Fibroblast of lung (primary cell): ENCODE results near the gene RFX8. TPM values are rescaled to one million over a fixed set of nuclear protein-coding genes. Genes with fewer than 3 reads are reported as not detected.
A peak's percentile ranks its signal among the peaks of the same experiment; 100 is the strongest.

Experiments used
- DNase-seq, 2 donors: peaks; one replicate each; pipeline versions ENCODE4 v3.0.0 to v3.0.0-alpha.2; 2010; ENCODE audit warnings: low read depth in 2 of 2
- H2AFZ ChIP-seq: 2 replicates; pipeline ENCODE4 v1.5.1; 2012; ENCODE audit warnings: low read length, control low read depth, inconsistent platforms
- H3K27ac ChIP-seq: 2 replicates; pipeline ENCODE4 v1.5.1; 2011; ENCODE audit warnings: low read length, control low read depth; ENCODE audit not compliant: insufficient read depth
- H3K27me3 ChIP-seq: 2 replicates; pipeline ENCODE4 v1.5.1; 2011; ENCODE audit warnings: mild to moderate bottlenecking, low read length; ENCODE audit not compliant: control insufficient read depth, insufficient read depth
- H3K36me3 ChIP-seq: 2 replicates; pipeline ENCODE4 v1.5.1; 2011; ENCODE audit warnings: low read length; ENCODE audit not compliant: control insufficient read depth, insufficient read depth
- H3K4me1 ChIP-seq: 2 replicates; pipeline ENCODE4 v1.5.1; 2011; ENCODE audit warnings: low read length; ENCODE audit not compliant: control insufficient read depth, insufficient read depth; ENCODE audit errors: extremely low read depth
- H3K4me2 ChIP-seq: 2 replicates; pipeline ENCODE4 v1.5.1; 2011; ENCODE audit warnings: low read length, control low read depth; ENCODE audit not compliant: insufficient read depth; ENCODE audit errors: extremely low read depth
- H3K4me3 ChIP-seq, 4 experiments: fragments of 200-600 bp in 1 of 4; sonication (generic) in 1 of 4; replicated peaks in 1 of 4; 2 replicates each; pipeline ENCODE4 v1.5.1; 2011 to 2016; ENCODE audit warnings: low read length in 4 of 4, low read depth in 3 of 4, mild to moderate bottlenecking in 3 of 4, control low read depth in 2 of 4, inconsistent platforms in 1 of 4, mixed read lengths in 1 of 4; ENCODE audit not compliant: insufficient read depth in 1 of 4; ENCODE audit errors: control extremely low read depth in 1 of 4
- H3K79me2 ChIP-seq: 2 replicates; pipeline ENCODE4 v1.5.1; 2012; ENCODE audit warnings: mild to moderate bottlenecking, low read length, inconsistent platforms; ENCODE audit not compliant: control insufficient read depth, insufficient read depth
- H3K9ac ChIP-seq: 2 replicates; pipeline ENCODE4 v1.5.1; 2011; ENCODE audit warnings: mild to moderate bottlenecking, low read length, control low read depth; ENCODE audit not compliant: insufficient read depth
- H3K9me3 ChIP-seq: 2 replicates; pipeline ENCODE4 v1.5.1; 2012; ENCODE audit warnings: low read depth, low read length; ENCODE audit not compliant: control insufficient read depth, insufficient read depth
- H4K20me1 ChIP-seq: 2 replicates; pipeline ENCODE4 v1.5.1; 2011; ENCODE audit warnings: low read length; ENCODE audit not compliant: control insufficient read depth, insufficient read depth; ENCODE audit errors: extremely low read depth
- CTCF ChIP-seq, 2 donors: IDR thresholded peaks in 1 of 2; conservative IDR thresholded peaks in 1 of 2; 1 replicate in 1 of 2; 2 replicates in 1 of 2; pipeline ENCODE4 v1.5.1; 2011 to 2012; ENCODE audit warnings: low read length in 2 of 2, control low read depth in 1 of 2, inconsistent platforms in 1 of 2, low read depth in 1 of 2, mild to moderate bottlenecking in 1 of 2
- EZH2 ChIP-seq: IDR thresholded peaks from 2 replicates; pipeline ENCODE4 v1.5.1; 2012; ENCODE audit warnings: low read length, control low read depth, mild to moderate bottlenecking; ENCODE audit errors: missing control alignments
- polyA plus RNA-seq, 2 donors: library from polyadenylated mRNA; depleted of rRNA in 1 of 2; stranded (reverse) in 1 of 2; unstranded in 1 of 2; fragments of >200 nt; gene quantifications; 2 replicates each; pipeline ENCODE4 v1.2.1, GENCODE V29; 2011 to 2012; ENCODE audit warnings: missing spikeins in 1 of 2
- total RNA-seq: library from RNA; depleted of rRNA; stranded (reverse); fragments of >200 nt; gene quantifications from 2 replicates; pipeline ENCODE4 v1.2.1, GENCODE V29; 2014

RFX8 gene
- total and polyA plus RNA-seq, 2 donors (not counting 1 experiment from before 2014, with no cell fraction given) = 4.3 to 12.4 TPM

DNA sequence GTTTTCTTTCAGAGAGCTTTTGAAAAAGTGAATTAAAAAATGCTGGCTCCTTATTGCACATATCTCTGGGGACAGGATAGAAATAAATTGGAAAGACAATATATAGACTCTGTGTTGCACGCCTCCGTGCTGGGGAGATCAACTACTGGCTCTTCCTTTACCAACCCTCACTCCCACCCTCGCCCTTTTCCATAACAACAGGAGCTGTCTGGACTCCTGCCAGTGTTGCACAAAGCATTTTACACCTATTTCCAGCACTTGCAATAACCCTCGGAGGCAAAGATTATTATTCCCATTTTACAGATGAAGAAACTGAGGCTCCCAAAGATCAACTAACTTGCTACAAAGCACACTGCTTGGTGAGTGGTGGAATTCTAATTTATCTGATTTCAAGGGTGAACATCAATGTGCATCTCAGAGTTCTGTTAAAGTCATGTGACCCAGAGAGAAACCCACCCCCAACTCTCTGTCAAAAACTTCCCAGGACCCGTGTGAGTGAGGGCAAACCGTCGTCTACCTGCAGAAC lies 91.8 kb downstream of the RFX8 start:
- Histone ChIP-seq H2AFZ (no peak overlapping the region), H3K4me1 (peaks cover 4% of the 10 kb centered on the region), H3K27ac (no peak overlapping the region), H3K36me3 (no peaks in the 10 kb centered on the region), H3K9me3 (no peaks in the 10 kb centered on the region), H3K4me3 (no peak overlapping the region), H3K9ac (no peak overlapping the region), H4K20me1 (no peaks in the 10 kb centered on the region), H3K79me2 (no peaks in the 10 kb centered on the region), H3K27me3 (peaks cover 9% of the 10 kb centered on the region), H3K4me2 (no peak overlapping the region)
- TF ChIP-seq CTCF (conservative IDR thresholded peaks at IDR 0.05 in 1 of 2, IDR thresholded peaks at IDR 0.05 in 1 of 2; ENCODE audit: low read depth in 1 of 2, low read length in 2 of 2) (no peak), EZH2 (no peak)
- DNase-seq = no peak

- TF ChIP-seq CTCF (conservative IDR thresholded peaks at IDR 0.05 in 1 of 2, IDR thresholded peaks at IDR 0.05 in 1 of 2; ENCODE audit: low read depth in 1 of 2, low read length in 2 of 2) (no peak), EZH2 (no peak)
- Histone ChIP-seq H3K4me2 (no peak overlapping the region), H3K27me3 (peaks cover 9% of the 10 kb centered on the region), H3K36me3 (no peaks in the 10 kb centered on the region), H3K27ac (no peak overlapping the region), H2AFZ (no peak overlapping the region), H4K20me1 (no peaks in the 10 kb centered on the region), H3K9ac (no peak overlapping the region), H3K9me3 (no peaks in the 10 kb centered on the region), H3K79me2 (no peaks in the 10 kb centered on the region), H3K4me1 (peaks cover 4% of the 10 kb centered on the region), H3K4me3 (no peak overlapping the region)
- DNase-seq = no peak
These were observed 92.5 kb downstream of the RFX8 start for GRCh38 chr2:101382442-101382841.

- no peak overlapping the region for H3K4me3 ChIP-seq
- H3K36me3 ChIP-seq = no peaks in the 10 kb centered on the region
- no peak overlapping the region for H3K4me2 ChIP-seq
- H2AFZ ChIP-seq = no peak overlapping the region
- H4K20me1 ChIP-seq = no peaks in the 10 kb centered on the region
- DNase-seq = peak; percentile 53 to 85
- H3K4me1 ChIP-seq = peaks cover 4% of the 10 kb centered on the region
- no peak overlapping the region for H3K27ac ChIP-seq
- H3K27me3 ChIP-seq = no peaks in the 10 kb centered on the region
- no peak overlapping the region for H3K9ac ChIP-seq
- no peaks in the 10 kb centered on the region for H3K79me2 ChIP-seq
- H3K9me3 ChIP-seq = no peaks in the 10 kb centered on the region
- TF ChIP-seq CTCF (conservative IDR thresholded peaks at IDR 0.05 in 1 of 2, IDR thresholded peaks at IDR 0.05 in 1 of 2; ENCODE audit: low read depth in 1 of 2, low read length in 2 of 2) = no peak
- TF ChIP-seq EZH2 = no peak
These were observed 94.5 kb downstream of the RFX8 start for GRCh38 chr2:101380376-101380775.
